Amygdala (tissue), 56 donors: ENCODE measurements around the gene ANKMY2.
A peak's percentile ranks its signal among the peaks of the same experiment; 100 is the strongest.
"Not testable (repeated sequence)": the region's sequence is repeated elsewhere in the genome, so short reads cannot be mapped to it uniquely, and the experiment has no call there.

Source experiments
- DNase-seq, 56 donors: peaks; one replicate each; lab custom pipeline; 2025; lab: John Stamatoyannopoulos, UW

ANKMY2 gene

DNA sequence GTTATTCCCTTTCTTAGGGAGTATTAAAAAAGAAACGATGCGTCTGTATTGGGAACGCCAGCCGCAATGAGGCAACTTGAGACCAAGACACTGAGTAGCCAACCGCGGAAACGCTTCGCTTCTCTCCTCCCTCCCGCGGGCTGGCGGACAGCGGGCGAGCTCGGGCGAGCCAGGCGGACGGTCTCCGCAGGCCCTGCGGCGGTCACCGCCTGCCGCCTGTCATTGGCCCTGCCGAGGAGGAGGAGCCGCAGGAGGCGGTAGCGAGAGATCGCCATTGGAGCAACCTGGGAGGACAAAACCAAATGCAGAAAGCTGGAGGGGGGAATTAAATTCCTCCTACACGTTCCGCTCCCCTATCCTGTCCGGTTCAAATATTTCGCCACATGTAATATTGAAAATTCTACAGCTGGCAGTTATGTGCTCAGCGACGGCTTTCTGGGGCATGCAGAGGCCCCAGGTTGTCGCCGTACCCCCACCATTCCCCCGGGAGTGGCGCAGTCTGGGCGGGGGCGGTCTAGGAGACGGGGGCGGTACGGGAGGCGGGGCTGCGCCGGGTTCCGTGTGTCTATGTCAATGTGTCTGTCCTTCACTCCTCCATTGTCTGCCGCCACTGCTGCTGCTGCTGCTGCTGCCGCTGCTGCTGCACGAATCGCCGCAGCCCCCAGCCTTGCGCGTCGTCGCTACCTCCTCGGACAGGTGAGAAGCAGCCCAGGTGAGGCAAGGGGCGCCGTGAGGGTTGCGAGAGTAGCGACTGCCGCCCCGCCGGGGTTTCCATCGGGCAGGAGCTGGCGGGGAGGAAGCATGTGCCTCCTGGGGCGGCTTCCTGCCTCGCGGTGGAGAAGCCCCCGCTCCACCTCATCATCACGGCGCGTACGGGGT lies at the start of gene ANKMY2, which contains the start of gene BZW2:
Gene ANKMY2 (minus strand): TSS at position 162 of the 879 bp plus-strand sequence. CDS start 181 bp downstream, outside the sequence.
Gene BZW2 (plus strand): TSS at position 589 of the 879 bp plus-strand sequence. CDS start 19,263 bp downstream, outside the sequence.
- DNase-seq = peak; percentile 75 to 96 (median 89)

DNA sequence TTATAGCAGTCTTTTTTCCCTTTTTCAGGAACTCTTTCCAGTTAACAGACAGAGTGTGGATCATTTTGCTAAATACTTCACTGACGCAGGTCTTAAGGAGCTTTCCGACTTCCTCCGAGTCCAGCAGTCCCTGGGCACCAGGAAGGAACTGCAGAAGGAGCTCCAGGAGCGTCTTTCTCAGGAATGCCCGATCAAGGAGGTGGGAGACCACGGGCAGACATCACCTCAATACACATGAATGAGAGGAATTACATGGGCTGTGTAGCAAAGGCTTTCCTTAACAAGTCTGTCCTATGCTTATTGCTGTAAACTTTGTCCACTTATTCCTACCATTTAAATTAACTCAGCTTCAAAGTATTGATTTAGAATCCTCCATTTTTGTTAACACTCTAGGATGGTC lies 49.3 kb upstream of the ANKMY2 start:
- DNase-seq = no peak

GRCh38 chr7:16693601-16694318 lies 48.2 kb upstream of the ANKMY2 start:
- no peak for DNase-seq

DNA sequence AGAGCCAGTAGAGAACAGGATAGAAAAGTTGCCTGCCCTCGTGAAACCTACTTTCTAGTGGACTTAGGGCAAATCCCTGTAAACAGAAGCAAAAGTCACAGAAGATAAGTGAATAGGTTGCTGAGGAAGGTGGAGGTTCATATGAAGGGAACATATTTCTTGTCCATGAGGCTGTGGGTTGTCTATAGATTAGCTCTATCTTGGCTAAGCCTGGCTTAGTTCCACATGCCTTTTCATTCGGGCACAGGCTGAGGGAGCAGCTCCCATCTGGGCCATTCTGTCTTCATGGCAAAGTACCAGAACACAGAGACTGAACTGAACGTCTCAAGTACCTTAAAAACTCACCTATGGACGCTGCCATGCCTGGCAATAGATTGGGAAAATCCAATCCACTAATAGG lies 45.7 kb upstream of the ANKMY2 start:
- no peak for DNase-seq

DNA sequence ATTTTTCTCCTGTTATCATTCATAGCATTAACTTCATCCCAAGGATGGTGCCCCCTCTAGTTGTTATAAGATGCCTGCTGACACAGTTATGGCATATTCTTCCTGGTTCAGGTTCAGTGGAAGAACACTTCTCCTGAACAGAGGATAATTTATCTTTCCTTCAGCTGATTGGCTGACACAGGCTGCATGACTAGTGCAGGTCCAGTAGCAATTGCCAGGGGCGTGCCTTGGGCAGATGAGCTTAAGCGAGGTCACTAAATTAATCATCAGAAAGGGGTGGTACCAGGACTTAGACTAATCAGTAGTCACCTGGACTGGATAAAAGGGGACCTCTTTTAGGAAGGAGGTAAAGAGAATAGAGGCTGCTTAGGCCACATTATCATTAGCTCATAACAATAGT lies 42.7 kb upstream of the ANKMY2 start:
- DNase-seq = no peak

DNA sequence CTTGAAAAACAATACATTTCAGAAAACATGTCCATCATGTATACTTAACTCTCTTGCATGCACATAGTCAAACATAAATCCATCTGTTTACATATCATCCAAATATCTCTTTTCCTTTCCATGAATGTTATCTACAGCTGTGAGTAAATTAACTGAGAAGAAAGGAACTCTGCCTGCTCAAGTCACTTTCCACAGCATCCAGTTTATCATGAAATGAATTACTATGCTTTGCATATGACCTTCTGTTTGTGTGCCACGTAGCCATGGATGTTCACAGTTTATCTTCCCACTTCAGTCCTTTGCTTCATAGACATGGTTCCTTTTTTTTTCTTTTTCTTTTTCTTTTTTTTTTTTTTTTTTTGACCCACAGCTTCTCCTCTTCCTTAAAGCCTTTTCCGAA lies 40.0 kb upstream of the ANKMY2 start:
- no peak for DNase-seq

- DNase-seq = no peak
Observed at GRCh38 chr7:16684935-16685334, 39.4 kb upstream of the ANKMY2 start.

- DNase-seq = not testable (repeated sequence)
Observed at GRCh38 chr7:16678645-16679566, 33.4 kb upstream of the ANKMY2 start.

GRCh38 chr7:16677978-16678494 lies 32.5 kb upstream of the ANKMY2 start:
- DNase-seq = no peak

DNA sequence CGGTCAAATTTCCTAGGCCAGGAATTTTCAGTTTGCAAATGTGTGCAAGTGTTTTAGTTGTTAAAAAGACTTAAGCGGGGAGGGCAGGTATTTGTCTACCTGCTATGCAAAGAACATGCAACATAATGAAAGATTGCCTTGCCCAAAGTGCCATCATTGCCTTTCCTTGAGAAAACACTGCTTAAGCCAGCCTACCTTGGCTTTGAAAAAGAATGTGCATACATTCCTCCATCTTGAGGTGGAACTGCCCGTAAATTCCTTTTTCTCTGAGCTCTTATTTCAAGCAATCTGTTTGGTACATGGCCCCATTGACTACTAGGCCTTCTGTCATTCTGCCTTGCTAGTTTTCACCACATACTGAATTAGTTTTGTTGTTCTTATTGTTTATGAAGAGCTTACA lies 29.7 kb upstream of the ANKMY2 start:
- no peak for DNase-seq

- no peak for DNase-seq
Observed at GRCh38 chr7:16671811-16672210, 26.3 kb upstream of the ANKMY2 start.

DNA sequence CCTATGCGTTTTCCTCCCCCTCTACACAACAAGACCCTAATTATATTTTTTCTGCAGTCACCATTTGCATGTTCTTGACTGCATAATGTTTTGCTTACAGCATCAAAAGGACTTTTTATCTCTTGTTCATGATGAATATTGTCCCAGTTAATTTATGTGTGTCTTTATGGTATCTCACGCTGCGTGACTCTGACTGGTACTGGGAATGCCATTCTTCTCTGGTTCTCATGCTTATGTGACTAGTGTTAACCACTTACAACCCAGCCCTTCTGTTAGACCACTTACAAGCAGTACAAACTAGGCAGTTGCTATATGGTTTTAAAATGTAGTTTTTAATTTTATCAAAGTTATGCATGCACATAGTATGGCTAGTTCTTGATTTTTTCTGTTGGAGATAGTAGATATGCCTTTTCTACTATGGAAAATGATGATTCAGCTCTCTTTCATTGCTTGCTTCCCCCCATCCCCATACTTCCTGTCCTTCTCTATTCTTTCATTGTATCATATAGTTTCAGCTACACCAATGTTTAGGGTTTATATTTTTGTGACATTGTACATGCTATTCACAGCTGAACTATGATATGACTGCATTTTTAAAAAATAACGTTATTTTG lies 25.3 kb upstream of the ANKMY2 start:
- no peak for DNase-seq

DNA sequence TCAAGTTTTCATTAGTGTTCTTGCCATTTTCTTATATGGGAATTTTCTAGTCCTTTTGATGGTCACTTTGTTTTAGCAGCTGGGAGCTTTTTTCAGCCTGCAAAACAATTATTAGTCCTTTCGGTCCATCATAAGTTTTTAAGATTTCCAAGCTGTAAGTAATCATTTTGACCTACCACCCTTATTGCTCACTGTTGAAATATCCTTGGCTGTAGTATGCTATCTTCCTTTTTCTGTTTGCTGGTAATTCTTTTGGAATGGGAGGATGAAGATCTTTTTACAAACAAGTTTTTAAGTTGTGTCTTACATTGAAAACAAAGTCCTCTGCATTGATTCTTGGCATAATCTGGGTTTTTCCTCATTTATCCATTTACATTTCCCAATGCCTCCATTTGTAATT lies 24.5 kb upstream of the ANKMY2 start:
- DNase-seq = no peak

GRCh38 chr7:16669581-16669980 lies 24.0 kb upstream of the ANKMY2 start:
- no peak for DNase-seq

DNA sequence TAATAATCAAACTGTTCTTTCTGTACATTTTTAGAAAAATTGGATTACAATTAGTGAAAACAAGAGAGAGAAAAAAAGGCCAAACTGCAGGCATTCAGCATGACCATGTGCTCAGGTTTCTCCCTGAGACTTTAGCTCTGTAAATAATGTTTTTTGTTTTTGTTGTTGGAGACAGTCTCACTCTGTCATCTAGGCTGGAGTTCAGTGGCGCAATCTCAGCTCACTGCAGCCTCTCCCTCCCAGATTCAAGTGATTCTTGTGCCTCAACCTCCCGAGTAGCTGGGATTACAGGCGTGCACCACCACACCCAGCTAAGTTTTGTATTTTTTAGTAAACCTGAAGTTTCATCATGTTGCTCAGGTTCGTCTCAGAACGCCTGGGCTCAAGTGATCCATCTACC lies 23.4 kb upstream of the ANKMY2 start:
- DNase-seq = no peak

DNA sequence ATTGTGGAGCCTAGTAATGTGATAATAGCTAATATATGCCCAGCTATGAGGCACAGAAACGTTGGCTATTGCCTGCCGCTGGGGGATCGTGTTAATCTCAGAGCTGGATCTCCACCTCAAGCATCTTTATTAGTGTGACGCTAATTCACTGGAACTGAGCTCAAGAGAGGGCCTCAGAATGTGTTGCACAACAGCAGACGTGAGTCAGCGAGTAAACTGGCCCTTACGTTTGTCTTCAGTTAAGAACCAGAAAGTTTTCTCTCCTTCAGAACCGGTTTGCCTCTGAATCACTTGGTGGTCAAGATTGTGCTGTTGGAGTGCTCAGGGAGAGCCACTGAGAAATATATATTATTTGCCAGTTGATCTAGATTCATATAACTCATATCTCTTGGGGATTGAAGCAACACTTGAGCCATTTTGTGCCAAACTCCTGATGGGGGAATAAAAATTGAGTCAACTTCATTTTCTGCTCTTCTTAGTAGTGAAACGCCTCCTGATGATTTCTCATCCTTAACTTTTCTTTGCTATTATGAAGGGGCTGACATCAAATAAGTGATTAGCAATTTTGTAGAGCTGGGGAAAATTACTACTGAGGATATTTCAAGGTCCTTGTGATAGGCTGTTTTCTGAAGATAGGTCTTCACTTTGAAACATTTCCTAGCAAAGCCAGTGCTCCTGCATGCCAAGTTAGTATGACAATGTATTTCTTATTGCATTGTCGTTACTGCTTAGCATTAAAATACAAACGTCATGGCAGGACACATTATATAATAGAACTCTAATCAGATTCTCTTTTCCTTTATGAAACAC lies 22.7 kb upstream of the ANKMY2 start:
- peak in 1 of 56 donors; percentile 5 for DNase-seq

GRCh38 chr7:16667355-16667754 lies 21.8 kb upstream of the ANKMY2 start:
- no peak for DNase-seq

DNA sequence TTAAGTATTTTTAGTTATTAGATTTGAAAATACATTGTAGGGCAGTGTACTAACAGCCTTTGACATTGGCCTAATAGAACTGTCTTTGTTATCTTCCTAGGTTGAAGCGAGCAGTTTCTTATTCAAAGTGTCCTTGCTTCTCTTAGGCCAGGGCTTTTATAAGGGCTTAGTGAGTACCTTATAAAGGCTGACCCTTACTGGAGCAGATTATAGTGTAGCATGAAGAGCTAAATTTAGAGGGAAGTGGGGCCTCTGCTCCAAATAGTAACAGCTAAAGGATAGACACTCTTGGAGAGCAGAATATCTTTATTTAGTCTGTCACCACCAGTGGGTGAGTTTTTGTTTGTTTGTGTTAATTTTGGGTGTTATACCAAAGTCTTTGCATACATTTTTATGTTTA lies 16.4 kb upstream of the ANKMY2 start:
- DNase-seq = no peak
